Measurements from ENCODE around the gene PPP1R18.

PPP1R18 gene

GRCh38 chr6:30657454-30657853, 29.0 kb downstream of the PPP1R18 start:
- no peak for DNase-seq

GRCh38 chr6:30656513-30656912, 29.9 kb downstream of the PPP1R18 start:
- no peak for DNase-seq

- no peak for DNase-seq
Observed at GRCh38 chr6:30655743-30656094, 30.7 kb downstream of the PPP1R18 start.

- no peak for DNase-seq
Observed at GRCh38 chr6:30654798-30655742, 31.4 kb downstream of the PPP1R18 start.

- no peak for DNase-seq
Observed at GRCh38 chr6:30651143-30651542, 35.3 kb downstream of the PPP1R18 start.

GRCh38 chr6:30647242-30648116, 39.0 kb downstream of the PPP1R18 start:
- no peak for DNase-seq

GRCh38 chr6:30646450-30647241, 39.8 kb downstream of the PPP1R18 start, which contains the start of gene C6orf136:
TSS of gene C6orf136 (plus strand) at chr6:30647133. CDS start at chr6:30647232, 99 bp downstream.
- peak; percentile 65 for DNase-seq

- no peak for DNase-seq
Observed at GRCh38 chr6:30645989-30646388, 40.5 kb downstream of the PPP1R18 start.

GRCh38 chr6:30644769-30645168, 41.7 kb downstream of the PPP1R18 start:
- no peak for DNase-seq

GRCh38 chr6:30643656-30644055, 42.8 kb downstream of the PPP1R18 start:
- DNase-seq = no peak

- no peak for DNase-seq
Observed at GRCh38 chr6:30641048-30641447, 45.4 kb downstream of the PPP1R18 start.

- DNase-seq = no peak
Observed at GRCh38 chr6:30640481-30640880, 46.0 kb downstream of the PPP1R18 start.

- no peak for DNase-seq
Observed at GRCh38 chr6:30635834-30636233, 50.6 kb downstream of the PPP1R18 start.

- DNase-seq = no peak
Observed at GRCh38 chr6:30626484-30627366, 59.7 kb downstream of the PPP1R18 start, which contains the start of gene ATAT1. TSS of gene ATAT1 (plus strand) at chr6:30626874.

All from NCI-H187 treated with DMSO at 0.1 percent for 48 hours (cell line).